PC-3 (cell line): ENCODE measurements around the gene GAB2. TPM values are rescaled to one million over a fixed set of nuclear protein-coding genes. Genes with fewer than 3 reads are reported as not detected.

Experiments
- ATAC-seq: fragments of 200-7000 bp; cut with Tn5 transposase; 2 replicates; pipeline ENCODE4 v1.9.1; 2020; ENCODE audit warnings: mild to moderate bottlenecking, moderate library complexity
- BruUV-seq: library from RNA; stranded (reverse); fragments of 400-500 nt; replicated peaks from 2 replicates; lab custom pipeline; 2021; lab: Mats Ljungman, UMichigan
- CTCF ChIA-PET: fragments of 300-600 bp; sonication (Branson Sonifier 250); formaldehyde crosslinking; loops from one replicate; lab custom pipeline; 2022; ENCODE audit warnings: antibody characterized with exemption; lab: Charles Lee
- POLR2A ChIA-PET: fragments of 300-600 bp; sonication (Branson Sonifier 250); formaldehyde crosslinking; loops from one replicate; lab custom pipeline; 2022; ENCODE audit warnings: antibody characterized with exemption; ENCODE audit not compliant: unreplicated experiment; lab: Charles Lee
- DNase-seq: peaks from one replicate; pipeline ENCODE4 v3.0.0-alpha.2; 2015
- H2AFZ ChIP-seq: fragments of 300-600 bp; sonication (generic); 2 replicates; pipeline ENCODE4 v1.6.0; 2016; ENCODE audit warnings: antibody characterized with exemption, low read length
- H3F3A ChIP-seq: fragments of 300-600 bp; sonication (generic); one replicate; pipeline ENCODE4 v1.6.0; 2017; ENCODE audit warnings: antibody characterized with exemption, low read length, control low read depth, mild to moderate bottlenecking; ENCODE audit not compliant: unreplicated experiment
- H3K27ac ChIP-seq: fragments of 300-600 bp; sonication (generic); 2 replicates; pipeline ENCODE4 v1.5.1; 2016; ENCODE audit warnings: mild to moderate bottlenecking, low read length
- H3K27me3 ChIP-seq: fragments of 300-600 bp; sonication (generic); 2 replicates; pipeline ENCODE4 v1.6.1; 2016; ENCODE audit warnings: low read length, mixed read lengths
- H3K36me3 ChIP-seq: fragments of 300-600 bp; sonication (generic); 2 replicates; pipeline ENCODE4 v1.6.1; 2016; ENCODE audit warnings: low read depth, mixed run types, low read length, mixed read lengths
- H3K4me1 ChIP-seq: fragments of 300-600 bp; sonication (generic); 2 replicates; pipeline ENCODE4 v1.5.1; 2016; ENCODE audit warnings: low read length; ENCODE audit not compliant: insufficient read depth
- H3K4me2 ChIP-seq: fragments of 300-600 bp; sonication (generic); 2 replicates; pipeline ENCODE4 v1.6.0; 2016; ENCODE audit warnings: low read length
- H3K4me3 ChIP-seq: fragments of 300-600 bp; sonication (generic); 2 replicates; pipeline ENCODE4 v1.5.1; 2016; ENCODE audit warnings: mild to moderate bottlenecking, low read length, mixed read lengths
- H3K79me2 ChIP-seq: fragments of 300-600 bp; sonication (generic); 2 replicates; pipeline ENCODE4 v1.6.1; 2017; ENCODE audit warnings: low read length, mixed read lengths
- H3K9ac ChIP-seq: fragments of 300-600 bp; sonication (generic); 2 replicates; pipeline ENCODE4 v1.6.0; 2016; ENCODE audit warnings: mild to moderate bottlenecking, low read length
- H3K9me2 ChIP-seq: fragments of 300-600 bp; sonication (generic); replicated peaks from 2 replicates; pipeline ENCODE4 v1.6.1; 2016; ENCODE audit warnings: mixed run types, low read length, mixed read lengths
- H3K9me3 ChIP-seq: fragments of 300-600 bp; sonication (generic); 2 replicates; pipeline ENCODE4 v1.6.1; 2016; ENCODE audit warnings: low read length, mixed read lengths
- H4K20me1 ChIP-seq: fragments of 300-600 bp; sonication (generic); 2 replicates; pipeline ENCODE4 v1.6.1; 2016; ENCODE audit warnings: low read length, mixed read lengths
- CTCF ChIP-seq: fragments of 300-600 bp; sonication (generic); conservative IDR thresholded peaks from 2 replicates; pipeline ENCODE4 v1.5.1; 2017; ENCODE audit warnings: antibody characterized with exemption, low read depth, mild to moderate bottlenecking, low read length
- EZH2 ChIP-seq: fragments of 300-600 bp; sonication (generic); IDR thresholded peaks from one replicate; pipeline ENCODE4 v1.6.1; 2017; ENCODE audit warnings: antibody characterized with exemption, mild to moderate bottlenecking, low read length; ENCODE audit not compliant: unreplicated experiment
- EZH2phosphoT487 ChIP-seq: fragments of 300-600 bp; sonication (generic); IDR thresholded peaks from 2 replicates; pipeline ENCODE4 v1.6.1; 2018; ENCODE audit warnings: mild to moderate bottlenecking, antibody characterized with exemption, low read length, borderline replicate concordance
- intact Hi-C: fragments of 100-400 bp; cut with micrococcal nuclease; formaldehyde crosslinking; loops from 2 replicates; pipeline ENCODE4 v1.9.0; 2023
- total RNA-seq: library from RNA; depleted of rRNA; stranded (reverse); fragments of >200 nt; gene quantifications from 2 replicates; pipeline ENCODE4 v1.2.3, GENCODE V29; 2014

The GAB2 gene
- total RNA-seq, 1 experiment from 2014 or later: 7.1 TPM

- TF ChIP-seq EZH2phosphoT487 (no peak), EZH2 (no peak), CTCF (no peak)
- Histone ChIP-seq H4K20me1 (no peaks in the 10 kb centered on the region), H3K27me3 (no peaks in the 10 kb centered on the region), H3K4me2 (peak overlapping the region; percentile 6; the same call in 1 of the 2 replicates), H3K9me3 (no peaks in the 10 kb centered on the region), H2AFZ (no peak overlapping the region), H3K79me2 (no peaks in the 10 kb centered on the region), H3K4me1 (peaks cover 9% of the 10 kb centered on the region; the same call in 1 of the 2 replicates), H3F3A (no peaks in the 10 kb centered on the region), H3K9ac (no peak overlapping the region), H3K27ac (no peak overlapping the region), H3K4me3 (no peak overlapping the region), H3K9me2 (no peaks in the 10 kb centered on the region), H3K36me3 (no peaks in the 10 kb centered on the region)
- no TSS peak for BruUV-seq
- ChIA-PET CTCF (no interaction called here), POLR2A (no interaction called here)
- intact Hi-C loops: no loop called here
- ATAC-seq (peak; percentile 57; the same call in 1 of the 2 replicates), DNase-seq (peak; percentile 63)
Measured at GRCh38 chr11:78253797-78254196, 163.8 kb downstream of the GAB2 start.

GRCh38 chr11:78251083-78251775 is 166.4 kb downstream of the GAB2 start:
- no peaks in the 10 kb centered on the region for H4K20me1 ChIP-seq
- no TSS peak for BruUV-seq
- H3K4me3 ChIP-seq: no peak overlapping the region
- ChIA-PET CTCF (no interaction called here), POLR2A (no interaction called here)
- H3K27me3 ChIP-seq: no peaks in the 10 kb centered on the region
- H2AFZ ChIP-seq: no peak overlapping the region
- ATAC-seq (peak; percentile 62), DNase-seq (peak; percentile 14)
- TF ChIP-seq EZH2: no peak
- TF ChIP-seq EZH2phosphoT487: no peak
- TF ChIP-seq CTCF: no peak
- no peaks in the 10 kb centered on the region for H3F3A ChIP-seq
- no peaks in the 10 kb centered on the region for H3K9me3 ChIP-seq
- H3K79me2 ChIP-seq: no peaks in the 10 kb centered on the region
- H3K4me2 ChIP-seq: no peak overlapping the region
- no peaks in the 10 kb centered on the region for H3K36me3 ChIP-seq
- H3K27ac ChIP-seq: no peak overlapping the region
- no peak overlapping the region for H3K9ac ChIP-seq
- intact Hi-C loops: no loop called here
- H3K4me1 ChIP-seq: peaks cover 9% of the 10 kb centered on the region; the same call in 1 of the 2 replicates
- no peaks in the 10 kb centered on the region for H3K9me2 ChIP-seq

- no peak for TF ChIP-seq EZH2phosphoT487
- TF ChIP-seq EZH2: no peak
- no peak for TF ChIP-seq CTCF
- CTCF ChIA-PET: no interaction called here
- no peaks in the 10 kb centered on the region for H3K79me2 ChIP-seq
Measured at GRCh38 chr11:78250099-78250498, 167.5 kb downstream of the GAB2 start.

More at GRCh38 chr11:78250099-78250498, 167.5 kb downstream of the GAB2 start:
- POLR2A ChIA-PET: no interaction called here
- intact Hi-C loops: no loop called here
- DNase-seq (no peak), ATAC-seq (no peak)
- Histone ChIP-seq H3K27me3 (no peaks in the 10 kb centered on the region), H3K9me3 (no peaks in the 10 kb centered on the region), H3F3A (no peaks in the 10 kb centered on the region), H4K20me1 (no peaks in the 10 kb centered on the region), H3K4me1 (peaks cover 9% of the 10 kb centered on the region; the same call in 1 of the 2 replicates), H3K4me3 (no peak overlapping the region), H3K9me2 (no peaks in the 10 kb centered on the region), H3K36me3 (no peaks in the 10 kb centered on the region), H2AFZ (no peak overlapping the region), H3K9ac (no peak overlapping the region), H3K27ac (no peak overlapping the region), H3K4me2 (no peak overlapping the region)
- no TSS peak for BruUV-seq
